COLO668 (cell line): ENCODE measurements around the gene KCND3.

Experiments used
- DNase-seq: peaks from one replicate; lab custom pipeline; 2025; ENCODE audit not compliant: unreplicated experiment; lab: John Stamatoyannopoulos, UW

KCND3 gene

GRCh38 chr1:111989531-111990025 is at the start of gene KCND3:
TSS of gene KCND3 (minus strand) at chr1:111989668.
- peak; percentile 86 for DNase-seq

- DNase-seq: no peak
These were observed 44.8 kb upstream of the KCND3 start for GRCh38 chr1:112034277-112034676.

GRCh38 chr1:112033439-112034120 is 44.1 kb upstream of the KCND3 start:
- no peak for DNase-seq

GRCh38 chr1:112030157-112030556 is 40.7 kb upstream of the KCND3 start:
- DNase-seq: no peak

GRCh38 chr1:112027696-112028095 is 38.2 kb upstream of the KCND3 start:
- no peak for DNase-seq

- DNase-seq: no peak
These were observed 37.0 kb upstream of the KCND3 start for GRCh38 chr1:112026501-112026900.

DNA sequence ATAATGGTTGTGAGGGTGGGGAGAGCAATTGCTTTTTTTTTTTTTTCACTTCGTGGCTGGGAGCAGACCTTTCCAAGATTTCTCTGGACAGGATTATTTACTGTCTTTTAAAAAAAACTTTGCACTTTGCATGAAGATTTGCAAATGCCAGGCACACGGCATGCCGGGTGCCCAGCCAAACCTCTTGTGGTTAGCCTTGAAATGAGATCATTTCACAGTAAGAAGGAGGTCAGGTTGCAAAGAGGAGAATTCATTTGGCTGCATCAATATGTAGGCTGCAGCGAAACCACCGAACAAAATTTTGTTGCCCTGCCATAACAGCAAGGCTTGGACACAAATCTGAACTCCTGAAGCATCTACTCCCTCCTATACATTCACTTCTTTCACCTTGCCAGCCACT is 36.5 kb upstream of the KCND3 start:
- no peak for DNase-seq

GRCh38 chr1:112021263-112021662 is 31.8 kb upstream of the KCND3 start:
- no peak for DNase-seq

DNA sequence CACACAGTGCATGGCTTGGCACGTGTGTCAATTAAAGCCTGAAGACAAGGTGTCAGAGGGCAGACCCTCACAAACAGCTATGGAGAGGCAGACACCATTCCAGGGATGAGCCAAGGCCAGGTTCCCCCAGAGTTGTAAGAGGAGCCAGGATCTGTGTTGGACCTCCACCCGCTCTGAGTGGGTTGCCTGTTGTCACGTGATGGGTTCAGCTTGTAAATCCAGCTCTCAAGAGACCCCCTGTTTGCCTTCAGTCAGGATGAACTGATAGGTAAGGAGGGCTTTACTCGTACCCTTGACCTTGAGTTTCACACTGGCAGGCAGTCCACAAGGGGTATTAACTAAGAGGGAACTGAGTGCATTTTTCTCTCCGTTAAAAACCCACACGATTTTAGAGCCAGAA is 27.7 kb upstream of the KCND3 start:
- no peak for DNase-seq

- no peak for DNase-seq
These were observed 23.4 kb upstream of the KCND3 start for GRCh38 chr1:112012823-112013222.

DNA sequence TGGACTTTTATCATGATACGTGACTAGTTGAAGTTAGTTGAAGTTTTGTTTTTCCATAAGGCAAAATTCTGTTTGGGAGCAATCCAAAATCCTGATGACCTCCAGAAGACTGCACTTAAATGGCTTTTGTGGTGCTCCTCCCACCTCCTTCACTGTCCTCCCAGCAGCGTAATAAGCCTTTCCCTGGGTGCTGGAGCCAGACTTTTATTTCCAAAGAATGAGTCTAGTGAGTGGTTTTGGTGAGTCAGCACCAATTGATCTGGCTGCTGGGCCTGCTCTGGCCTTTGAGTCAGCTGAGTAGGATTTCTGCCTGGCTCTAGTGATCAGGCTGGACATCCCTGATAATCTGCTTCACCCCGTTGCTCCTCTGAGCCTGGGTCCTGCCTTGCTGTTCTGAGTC is 21.7 kb upstream of the KCND3 start:
- no peak for DNase-seq

DNA sequence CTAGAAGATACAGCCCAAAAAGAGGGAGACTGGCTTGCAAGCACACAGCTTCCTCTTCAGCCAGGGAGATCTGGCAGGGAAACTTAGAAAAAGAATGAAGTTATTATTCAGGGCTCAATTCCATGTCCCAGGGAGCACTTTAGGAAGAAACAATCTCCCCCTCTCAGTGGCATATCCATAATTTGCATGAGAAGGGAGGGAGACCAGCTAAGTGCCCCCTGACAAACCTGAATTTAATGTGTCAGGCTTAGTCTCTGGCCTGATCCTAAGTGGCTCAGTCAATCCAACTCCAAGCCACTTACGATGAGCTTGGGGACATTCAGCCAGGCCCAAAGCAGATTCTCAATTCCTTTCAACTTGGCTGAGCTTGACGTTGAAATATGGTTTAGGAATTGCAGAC is 17.7 kb upstream of the KCND3 start:
- no peak for DNase-seq

GRCh38 chr1:112006416-112007025 is 17.1 kb upstream of the KCND3 start:
- no peak for DNase-seq

- no peak for DNase-seq
These were observed 14.6 kb upstream of the KCND3 start for GRCh38 chr1:112004076-112004475.

DNA sequence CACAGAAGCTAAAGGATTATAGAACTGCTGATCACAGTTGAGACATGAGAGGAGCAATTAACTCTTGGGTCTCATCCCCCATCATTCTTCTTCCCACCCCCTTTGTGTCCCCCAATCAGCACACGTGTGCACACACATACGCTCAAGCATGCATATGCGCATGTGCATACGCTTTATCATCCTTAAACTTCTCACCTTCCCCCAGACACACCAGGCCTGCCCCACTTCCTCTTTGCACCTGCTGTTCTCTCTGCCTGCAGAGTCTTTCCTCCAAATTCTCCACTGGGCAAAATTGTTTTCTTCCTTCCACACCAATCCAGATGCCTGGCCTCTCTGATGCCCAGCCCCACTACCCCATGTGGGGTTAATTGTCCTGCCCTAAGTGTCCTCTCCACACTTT is 13.0 kb upstream of the KCND3 start:
- DNase-seq: no peak

GRCh38 chr1:112001436-112001835 is 12.0 kb upstream of the KCND3 start:
- no peak for DNase-seq

DNA sequence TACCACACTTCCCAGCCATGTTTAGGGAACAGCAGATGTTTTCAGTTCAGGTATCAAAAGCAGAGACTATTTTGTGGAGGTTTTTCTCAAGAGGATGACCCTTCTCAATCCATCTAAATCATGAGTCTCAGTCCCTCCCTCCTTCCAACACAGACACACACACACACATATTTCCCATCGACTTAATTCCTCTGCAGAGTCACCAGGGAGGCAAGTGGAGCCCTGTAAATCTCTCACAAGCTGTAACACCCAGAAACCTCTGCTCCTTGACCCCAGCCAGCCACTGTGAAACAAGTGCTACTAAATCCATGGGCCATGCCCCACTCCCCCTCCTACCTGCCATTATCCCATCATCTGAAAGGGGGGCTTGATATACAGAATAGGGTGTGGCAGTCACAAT is 10.6 kb upstream of the KCND3 start:
- DNase-seq: no peak

DNA sequence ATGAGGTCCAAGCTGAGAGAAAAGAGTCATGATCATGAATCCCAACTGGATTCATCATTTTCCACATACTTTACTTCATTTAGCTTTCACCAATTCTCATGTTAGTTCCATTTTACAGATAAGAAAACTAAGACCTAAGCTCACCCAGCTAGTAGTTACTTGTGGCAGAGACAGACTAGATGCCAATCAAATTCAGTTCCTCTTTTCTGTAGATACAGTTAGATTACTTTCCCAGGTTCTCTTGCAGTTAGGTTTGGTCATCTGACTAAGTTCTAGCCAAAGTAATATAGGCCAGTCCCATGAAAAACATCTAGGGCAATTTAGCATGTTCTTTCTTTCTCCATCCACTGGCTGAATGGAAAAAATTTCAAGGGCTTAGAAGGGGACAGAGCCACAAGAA is 8.9 kb upstream of the KCND3 start:
- no peak for DNase-seq

GRCh38 chr1:111992476-111992875 is 3.0 kb upstream of the KCND3 start:
- DNase-seq: no peak

GRCh38 chr1:111990878-111991718 is 1.6 kb upstream of the KCND3 start:
- DNase-seq: peak; percentile 82

GRCh38 chr1:111990026-111990877 is 784 bp upstream of the KCND3 start:
- peak; percentile 82 for DNase-seq
